Measurements from ENCODE around the gene LPAR1.

Gene LPAR1

GRCh38 chr9:110921705-110922104 lies 116.6 kb downstream of the LPAR1 start:
- DNase-seq (ENCODE audit: low read depth in 2 of 2), result no peak

- DNase-seq (ENCODE audit: low read depth in 2 of 2), result no peak
Measured at GRCh38 chr9:110919609-110920008, 118.7 kb downstream of the LPAR1 start.

GRCh38 chr9:110919050-110919435 lies 119.2 kb downstream of the LPAR1 start:
- DNase-seq (ENCODE audit: low read depth in 2 of 2), result no peak

GRCh38 chr9:110918316-110919049 lies 119.8 kb downstream of the LPAR1 start:
- DNase-seq (ENCODE audit: low read depth in 2 of 2), result no peak

GRCh38 chr9:110916403-110916802 lies 121.9 kb downstream of the LPAR1 start:
- no peak for DNase-seq (ENCODE audit: low read depth in 2 of 2)

GRCh38 chr9:110912419-110913291 lies 125.6 kb downstream of the LPAR1 start:
- DNase-seq (ENCODE audit: low read depth in 2 of 2), result no peak

GRCh38 chr9:110911659-110912418 lies 126.4 kb downstream of the LPAR1 start:
- DNase-seq (ENCODE audit: low read depth in 2 of 2), result no peak

GRCh38 chr9:110908894-110909293 lies 129.4 kb downstream of the LPAR1 start:
- no peak for DNase-seq (ENCODE audit: low read depth in 2 of 2)

GRCh38 chr9:110900917-110901316 lies 137.4 kb downstream of the LPAR1 start:
- no peak for DNase-seq (ENCODE audit: low read depth in 2 of 2)

GRCh38 chr9:110900456-110900855 lies 137.8 kb downstream of the LPAR1 start:
- DNase-seq (ENCODE audit: low read depth in 2 of 2), result no peak

GRCh38 chr9:110898866-110899265 lies 139.4 kb downstream of the LPAR1 start:
- DNase-seq (ENCODE audit: low read depth in 2 of 2), result no peak

- no peak for DNase-seq (ENCODE audit: low read depth in 2 of 2)
Measured at GRCh38 chr9:110898358-110898757, 139.9 kb downstream of the LPAR1 start.

GRCh38 chr9:110897943-110898342 lies 140.3 kb downstream of the LPAR1 start:
- DNase-seq (ENCODE audit: low read depth in 2 of 2), result no peak

- DNase-seq (ENCODE audit: low read depth in 2 of 2), result no peak
Measured at GRCh38 chr9:110895147-110895905, 142.9 kb downstream of the LPAR1 start.

- no peak for DNase-seq (ENCODE audit: low read depth in 2 of 2)
Measured at GRCh38 chr9:110894731-110895130, 143.5 kb downstream of the LPAR1 start.

GRCh38 chr9:110892689-110893088 lies 145.6 kb downstream of the LPAR1 start:
- DNase-seq (ENCODE audit: low read depth in 2 of 2), result no peak

GRCh38 chr9:110891760-110892159 lies 146.5 kb downstream of the LPAR1 start:
- DNase-seq (ENCODE audit: low read depth in 2 of 2), result no peak

- no peak for DNase-seq (ENCODE audit: low read depth in 2 of 2)
Measured at GRCh38 chr9:110890416-110890815, 147.9 kb downstream of the LPAR1 start.

GRCh38 chr9:110887276-110887675 lies 151.0 kb downstream of the LPAR1 start:
- DNase-seq (ENCODE audit: low read depth in 2 of 2), result no peak

- no peak for DNase-seq (ENCODE audit: low read depth in 2 of 2)
Measured at GRCh38 chr9:110886832-110887231, 151.4 kb downstream of the LPAR1 start.

- no peak for DNase-seq (ENCODE audit: low read depth in 2 of 2)
Measured at GRCh38 chr9:110880189-110880588, 158.1 kb downstream of the LPAR1 start.

GRCh38 chr9:110877374-110877773 lies 160.9 kb downstream of the LPAR1 start:
- no peak for DNase-seq (ENCODE audit: low read depth in 2 of 2)
